ENCODE results near the gene NXPE4.

The NXPE4 gene

DNA sequence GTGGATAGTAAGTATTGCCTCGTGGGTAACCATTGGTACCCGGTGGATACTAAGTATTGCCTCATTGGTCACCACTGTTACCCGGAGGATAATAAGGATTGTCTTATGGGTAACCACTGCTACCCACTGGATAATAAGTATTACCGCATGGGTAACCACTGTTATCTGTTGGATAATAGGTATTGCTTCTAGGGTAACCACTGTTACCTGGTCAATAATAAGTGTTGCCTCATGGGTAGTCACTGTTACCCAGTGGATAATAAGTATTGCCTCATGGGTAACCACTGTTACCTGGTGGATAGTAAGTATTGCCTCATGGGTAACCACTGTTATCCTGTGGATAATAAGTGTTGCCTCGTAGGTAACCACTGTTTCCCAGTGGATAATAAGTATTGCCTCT is 22.6 kb upstream of the NXPE4 start:
- no peak for TF ChIP-seq EZH2phosphoT487 (conservative IDR thresholded peaks at IDR 0.05; ENCODE audit: low read length)
- TF ChIP-seq CTCF (IDR thresholded peaks at IDR 0.05; ENCODE audit: insufficient read depth, low read length, poor library complexity, severe bottlenecking) = no peak
- no peak overlapping the region for H3K4me3 ChIP-seq (ENCODE audit: insufficient read depth, low read length, poor library complexity, severe bottlenecking)
- no peaks in the 10 kb centered on the region for H3K27me3 ChIP-seq (ENCODE audit: low read length)
- no peak overlapping the region for H3K27ac ChIP-seq (ENCODE audit: low read depth, low read length)
- no peaks in the 10 kb centered on the region for H4K20me1 ChIP-seq (ENCODE audit: low read depth, low read length)
- peaks cover 25% of the 10 kb centered on the region; the same call in 1 of the 2 replicates for H3K9me3 ChIP-seq (ENCODE audit: insufficient read depth, low read length)
- H3K9me2 ChIP-seq (replicated peaks; ENCODE audit: insufficient read depth, low read length) = no peaks in the 10 kb centered on the region
- no peaks in the 10 kb centered on the region for H3K36me3 ChIP-seq (ENCODE audit: low read length)
- H3K9ac ChIP-seq (ENCODE audit: low read length) = no peak overlapping the region
- H2AFZ ChIP-seq (ENCODE audit: low read depth, low read length, severe bottlenecking) = no peak overlapping the region
- no peak overlapping the region for H3K4me2 ChIP-seq (ENCODE audit: low read depth, low read length, poor library complexity, severe bottlenecking)
- H3K79me2 ChIP-seq (ENCODE audit: insufficient read depth, low read length) = no peaks in the 10 kb centered on the region
- no peaks in the 10 kb centered on the region for H3F3A ChIP-seq (ENCODE audit: insufficient read depth)

GRCh38 chr11:114617157-114618124 is 21.9 kb upstream of the NXPE4 start:
- H3K27ac ChIP-seq (ENCODE audit: low read depth, low read length) = no peak overlapping the region
- H4K20me1 ChIP-seq (ENCODE audit: low read depth, low read length) = no peaks in the 10 kb centered on the region
- H3K4me3 ChIP-seq (ENCODE audit: insufficient read depth, low read length, poor library complexity, severe bottlenecking) = no peak overlapping the region
- H3K27me3 ChIP-seq (ENCODE audit: low read length) = no peaks in the 10 kb centered on the region
- H3K79me2 ChIP-seq (ENCODE audit: insufficient read depth, low read length) = no peaks in the 10 kb centered on the region
- H3K36me3 ChIP-seq (ENCODE audit: low read length) = no peaks in the 10 kb centered on the region
- H3K9me3 ChIP-seq (ENCODE audit: insufficient read depth, low read length) = peaks cover 25% of the 10 kb centered on the region; the same call in 1 of the 2 replicates
- no peak overlapping the region for H3K9ac ChIP-seq (ENCODE audit: low read length)
- TF ChIP-seq EZH2phosphoT487 (conservative IDR thresholded peaks at IDR 0.05; ENCODE audit: low read length) (no peak), CTCF (IDR thresholded peaks at IDR 0.05; ENCODE audit: insufficient read depth, low read length, poor library complexity, severe bottlenecking) (no peak)
- no peak overlapping the region for H3K4me2 ChIP-seq (ENCODE audit: low read depth, low read length, poor library complexity, severe bottlenecking)
- no peaks in the 10 kb centered on the region for H3F3A ChIP-seq (ENCODE audit: insufficient read depth)
- H3K9me2 ChIP-seq (replicated peaks; ENCODE audit: insufficient read depth, low read length) = no peaks in the 10 kb centered on the region
- H2AFZ ChIP-seq (ENCODE audit: low read depth, low read length, severe bottlenecking) = no peak overlapping the region

GRCh38 chr11:114616516-114616915 is 20.9 kb upstream of the NXPE4 start:
- H2AFZ ChIP-seq (ENCODE audit: low read depth, low read length, severe bottlenecking) = no peak overlapping the region
- H3K9me3 ChIP-seq (ENCODE audit: insufficient read depth, low read length) = peaks cover 25% of the 10 kb centered on the region; the same call in 1 of the 2 replicates
- no peak for TF ChIP-seq CTCF (IDR thresholded peaks at IDR 0.05; ENCODE audit: insufficient read depth, low read length, poor library complexity, severe bottlenecking)
- TF ChIP-seq EZH2phosphoT487 (conservative IDR thresholded peaks at IDR 0.05; ENCODE audit: low read length) = no peak

More at GRCh38 chr11:114616516-114616915, 20.9 kb upstream of the NXPE4 start:
- no peak overlapping the region for H3K27ac ChIP-seq (ENCODE audit: low read depth, low read length)
- H3K27me3 ChIP-seq (ENCODE audit: low read length) = no peaks in the 10 kb centered on the region
- H4K20me1 ChIP-seq (ENCODE audit: low read depth, low read length) = no peaks in the 10 kb centered on the region
- no peak overlapping the region for H3K4me2 ChIP-seq (ENCODE audit: low read depth, low read length, poor library complexity, severe bottlenecking)
- no peaks in the 10 kb centered on the region for H3F3A ChIP-seq (ENCODE audit: insufficient read depth)
- no peaks in the 10 kb centered on the region for H3K9me2 ChIP-seq (replicated peaks; ENCODE audit: insufficient read depth, low read length)
- no peak overlapping the region for H3K9ac ChIP-seq (ENCODE audit: low read length)
- no peaks in the 10 kb centered on the region for H3K79me2 ChIP-seq (ENCODE audit: insufficient read depth, low read length)
- no peak overlapping the region for H3K4me3 ChIP-seq (ENCODE audit: insufficient read depth, low read length, poor library complexity, severe bottlenecking)
- no peaks in the 10 kb centered on the region for H3K36me3 ChIP-seq (ENCODE audit: low read length)
